Right lung (tissue), 10 donors: Measurements from ENCODE around the gene CASS4. TPM values are rescaled to one million over a fixed set of nuclear protein-coding genes. Genes with fewer than 3 reads are reported as not detected.
"Not testable (repeated sequence)": the region's sequence is repeated elsewhere in the genome, so short reads cannot be mapped to it uniquely, and the experiment has no call there.

ENCODE experiments used
- DNase-seq, 2 donors: peaks; one replicate each; pipeline ENCODE4 v3.0.0-alpha.2; 2013
- long read RNA-seq, 8 donors: transcript quantifications; one replicate each; lab custom pipeline, GENCODE V29; 2026
- polyA plus RNA-seq, 5 donors: library from polyadenylated mRNA; unstranded; fragments of 120-200 nt; gene quantifications; one replicate each; pipeline versions ENCODE4 v1.2.1 to v1.2.3, GENCODE V29; 2013; ENCODE audit warnings: inconsistent platforms in 1 of 5, low replicate concordance in 1 of 5; ENCODE audit not compliant: insufficient read length in 5 of 5, insufficient read depth in 1 of 5

CASS4 gene, protein sequence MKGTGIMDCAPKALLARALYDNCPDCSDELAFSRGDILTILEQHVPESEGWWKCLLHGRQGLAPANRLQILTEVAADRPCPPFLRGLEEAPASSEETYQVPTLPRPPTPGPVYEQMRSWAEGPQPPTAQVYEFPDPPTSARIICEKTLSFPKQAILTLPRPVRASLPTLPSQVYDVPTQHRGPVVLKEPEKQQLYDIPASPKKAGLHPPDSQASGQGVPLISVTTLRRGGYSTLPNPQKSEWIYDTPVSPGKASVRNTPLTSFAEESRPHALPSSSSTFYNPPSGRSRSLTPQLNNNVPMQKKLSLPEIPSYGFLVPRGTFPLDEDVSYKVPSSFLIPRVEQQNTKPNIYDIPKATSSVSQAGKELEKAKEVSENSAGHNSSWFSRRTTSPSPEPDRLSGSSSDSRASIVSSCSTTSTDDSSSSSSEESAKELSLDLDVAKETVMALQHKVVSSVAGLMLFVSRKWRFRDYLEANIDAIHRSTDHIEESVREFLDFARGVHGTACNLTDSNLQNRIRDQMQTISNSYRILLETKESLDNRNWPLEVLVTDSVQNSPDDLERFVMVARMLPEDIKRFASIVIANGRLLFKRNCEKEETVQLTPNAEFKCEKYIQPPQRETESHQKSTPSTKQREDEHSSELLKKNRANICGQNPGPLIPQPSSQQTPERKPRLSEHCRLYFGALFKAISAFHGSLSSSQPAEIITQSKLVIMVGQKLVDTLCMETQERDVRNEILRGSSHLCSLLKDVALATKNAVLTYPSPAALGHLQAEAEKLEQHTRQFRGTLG
- polyA plus RNA-seq, result 10 to 100 TPM; 20.4 to 25.3 (median 23.9) TPM
- long read RNA-seq, donor 1, result 0 reads
- long read RNA-seq, donor 2, result 0 reads
- long read RNA-seq, donor 3, result 0 reads
- long read RNA-seq, donor 4, partial matches to known transcripts, result 5 of 6 reads
- long read RNA-seq, donor 4, other reads (novel, unspliced or antisense), result 0 of 6 reads
- long read RNA-seq, donor 5, partial matches to known transcripts, result 6 of 7 reads
- long read RNA-seq, donor 5, other reads (novel, unspliced or antisense), result 0 of 7 reads
- long read RNA-seq, donor 6, partial matches to known transcripts, result 0 of 1 reads
- long read RNA-seq, donor 6, other reads (novel, unspliced or antisense), result 0 of 1 reads
- long read RNA-seq, donor 7, result 0 reads
- long read RNA-seq, donor 8, result 0 reads

DNA sequence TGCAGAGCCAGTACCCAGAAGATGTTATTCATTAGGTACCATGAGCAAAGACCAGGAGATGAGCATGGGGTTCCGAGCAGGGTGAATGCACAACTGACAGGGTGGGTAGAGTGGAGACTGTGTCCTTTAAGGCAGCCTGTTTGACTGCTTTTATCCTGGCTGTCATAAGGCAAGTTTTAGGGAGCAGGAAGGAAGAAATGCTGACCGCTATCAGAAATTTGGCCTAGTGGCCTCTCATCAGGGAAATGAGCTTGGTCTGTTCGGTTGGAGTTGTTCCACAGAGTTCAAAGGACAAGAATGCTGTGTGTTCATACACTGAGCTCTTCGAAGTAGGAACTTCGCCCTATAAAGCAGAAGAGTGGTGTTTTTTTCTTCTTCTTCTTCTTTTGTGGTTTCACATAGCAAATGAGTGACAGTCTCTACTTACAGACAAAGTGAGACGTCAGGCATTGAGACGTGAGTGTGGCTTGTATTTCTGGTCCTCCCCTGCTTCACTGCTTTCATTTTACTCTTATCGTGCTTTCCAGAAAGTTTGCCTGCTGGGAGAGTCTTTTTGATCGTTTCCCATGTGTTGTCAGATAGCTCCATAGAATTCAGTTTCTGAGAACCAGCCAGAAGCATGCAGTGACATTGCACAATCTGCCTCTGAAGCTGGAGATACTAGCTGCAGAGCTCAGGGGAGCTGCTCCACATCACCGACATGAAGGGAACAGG, at the start of gene CASS4:
CASS4 (plus strand) TSS at position 502 of the 714 bp plus-strand sequence; CDS start at position 701, 199 bp downstream.
- peak; percentile 72 to 82 for DNase-seq

- no peak for DNase-seq
Observed at GRCh38 chr20:56362833-56363413, 49.1 kb upstream of the CASS4 start.

DNA sequence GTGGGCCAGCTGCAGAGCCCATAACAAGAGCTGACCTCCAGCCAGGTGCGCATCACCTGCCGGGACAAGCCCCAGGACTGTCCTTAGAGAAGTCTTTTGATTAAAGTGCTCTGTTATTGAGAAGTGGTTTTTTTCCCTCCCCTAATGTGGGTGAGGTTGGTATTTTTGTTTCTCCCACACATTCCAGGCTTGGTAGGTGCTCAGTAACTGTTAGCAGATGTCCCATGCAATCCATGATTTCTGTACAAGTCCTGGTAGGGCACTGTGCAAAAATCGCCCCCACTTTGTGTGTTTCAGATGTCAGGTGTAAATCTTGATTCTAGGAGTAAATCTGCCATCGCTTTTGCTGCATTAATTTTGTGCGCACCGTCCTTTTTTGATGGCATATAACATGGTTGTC, 48.6 kb upstream of the CASS4 start:
- no peak for DNase-seq

DNA sequence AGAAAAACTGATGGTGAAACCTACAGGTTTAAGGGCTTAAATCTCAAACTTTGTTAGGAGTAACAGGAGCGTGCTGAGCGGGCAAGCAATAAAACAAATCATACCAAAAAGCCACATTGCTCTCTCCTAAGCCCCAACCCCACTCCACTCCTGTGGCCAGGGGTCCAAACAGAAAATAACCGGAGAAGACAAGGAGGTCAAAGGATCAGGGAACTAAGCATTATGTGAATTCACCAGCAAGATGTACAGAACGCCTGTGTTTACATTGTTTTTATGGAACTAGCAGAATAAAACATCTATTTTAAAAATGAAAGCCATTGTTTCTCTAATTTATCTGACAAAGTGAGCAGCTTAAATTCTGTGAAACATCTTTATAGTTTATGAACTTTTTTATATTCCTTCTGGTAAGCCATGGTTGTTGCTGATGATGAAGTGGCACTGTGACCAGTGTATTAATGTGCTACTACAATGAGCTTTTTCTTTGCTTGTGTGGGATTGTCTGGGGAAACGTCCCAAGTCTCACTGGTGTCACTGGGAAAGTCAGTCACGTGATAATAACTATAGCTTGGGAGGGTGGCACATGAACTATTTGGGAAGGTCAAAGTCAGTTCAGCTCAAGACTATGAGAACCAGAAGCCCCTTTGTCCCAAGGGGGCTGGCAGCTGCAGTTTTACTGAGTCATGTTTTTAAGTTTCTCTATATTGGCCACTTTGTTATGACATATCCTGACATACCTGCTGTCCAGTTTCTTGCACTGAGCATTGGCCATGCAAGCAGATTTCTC, 43.5 kb upstream of the CASS4 start:
- no peak for DNase-seq

GRCh38 chr20:56369179-56369578, 42.9 kb upstream of the CASS4 start:
- no peak for DNase-seq

GRCh38 chr20:56371977-56372376, 40.1 kb upstream of the CASS4 start:
- DNase-seq, result no peak

GRCh38 chr20:56372850-56373249, 39.2 kb upstream of the CASS4 start:
- DNase-seq, result no peak

DNA sequence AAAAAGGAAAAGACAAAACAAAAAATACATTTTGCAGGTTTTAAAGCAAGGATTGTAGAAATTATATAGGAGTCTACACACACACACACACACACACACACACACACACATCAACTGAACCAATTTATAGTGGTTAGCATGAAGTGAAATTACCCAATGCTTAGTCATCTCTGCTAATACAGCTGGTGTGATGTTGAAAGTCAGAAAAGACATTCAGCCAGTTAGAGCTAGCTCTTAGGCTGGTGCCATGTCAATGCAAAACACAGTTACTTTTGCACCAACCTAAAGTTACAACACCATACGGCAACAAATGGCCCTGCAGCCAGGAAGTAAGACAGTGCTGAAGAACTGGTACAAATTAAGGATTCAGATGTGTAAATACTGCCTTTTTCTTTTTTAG, 38.1 kb upstream of the CASS4 start:
- DNase-seq, result no peak

DNA sequence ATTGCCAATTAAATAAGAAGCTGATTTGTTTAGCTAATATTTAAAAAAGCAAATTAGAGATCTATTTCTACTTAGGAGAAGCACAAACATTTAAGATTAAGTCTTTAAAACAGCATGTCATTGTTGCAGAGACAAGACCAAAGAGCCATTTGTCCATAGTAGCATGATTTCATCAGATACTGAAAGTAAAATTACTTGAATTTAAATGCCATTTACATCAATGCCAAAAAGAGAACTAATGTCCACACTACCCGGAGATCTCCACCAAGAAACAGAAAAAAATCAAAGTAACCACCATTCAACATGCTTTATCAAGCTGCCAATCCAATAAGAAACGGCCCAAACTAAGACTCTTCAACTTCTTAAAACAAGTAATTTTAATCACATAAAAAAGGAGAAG, 35.7 kb upstream of the CASS4 start:
- no peak for DNase-seq

GRCh38 chr20:56378386-56378785, 33.7 kb upstream of the CASS4 start:
- DNase-seq, result no peak

DNA sequence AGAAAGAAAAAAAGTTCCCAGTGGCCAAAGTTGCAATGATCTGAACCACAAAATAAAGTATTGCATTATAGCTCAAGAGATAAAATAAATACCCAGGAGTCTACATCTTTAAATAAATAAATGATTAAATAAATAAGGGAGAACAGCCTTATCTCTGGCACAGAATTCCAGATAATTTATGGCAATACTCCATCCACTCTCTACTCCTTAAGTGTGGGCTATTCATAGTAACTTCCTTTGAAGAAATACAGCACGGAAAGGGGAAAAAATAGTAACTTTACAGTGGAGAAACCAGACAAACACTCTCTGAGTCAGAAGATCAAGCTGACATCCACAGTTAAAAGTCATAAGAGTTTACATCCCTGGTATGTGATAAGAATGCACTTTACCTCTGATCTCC, 31.7 kb upstream of the CASS4 start:
- no peak for DNase-seq

- no peak for DNase-seq
Observed at GRCh38 chr20:56381501-56381900, 30.6 kb upstream of the CASS4 start.

- DNase-seq, result no peak
Observed at GRCh38 chr20:56382696-56383095, 29.4 kb upstream of the CASS4 start.

DNA sequence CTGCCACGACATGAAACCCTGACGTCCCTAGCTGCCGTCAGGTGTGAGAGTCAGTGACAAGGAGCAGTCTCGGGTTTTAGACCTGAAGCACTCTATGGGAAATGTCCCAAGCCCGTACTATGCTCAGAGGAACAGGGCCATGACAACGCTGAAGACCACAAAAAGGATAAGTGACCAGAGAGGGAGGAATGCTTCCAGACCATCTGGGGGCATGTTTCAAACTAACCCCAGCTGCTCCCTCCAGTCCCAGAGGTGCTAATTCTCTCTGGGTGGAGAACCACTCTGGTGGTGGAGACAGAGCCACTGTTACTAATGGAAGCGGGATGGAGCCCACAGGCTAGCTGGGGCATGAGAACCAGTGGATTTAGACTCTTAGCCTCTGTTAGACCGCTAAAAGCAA, 28.7 kb upstream of the CASS4 start:
- no peak for DNase-seq

GRCh38 chr20:56385130-56385529, 26.9 kb upstream of the CASS4 start:
- DNase-seq, result no peak

DNA sequence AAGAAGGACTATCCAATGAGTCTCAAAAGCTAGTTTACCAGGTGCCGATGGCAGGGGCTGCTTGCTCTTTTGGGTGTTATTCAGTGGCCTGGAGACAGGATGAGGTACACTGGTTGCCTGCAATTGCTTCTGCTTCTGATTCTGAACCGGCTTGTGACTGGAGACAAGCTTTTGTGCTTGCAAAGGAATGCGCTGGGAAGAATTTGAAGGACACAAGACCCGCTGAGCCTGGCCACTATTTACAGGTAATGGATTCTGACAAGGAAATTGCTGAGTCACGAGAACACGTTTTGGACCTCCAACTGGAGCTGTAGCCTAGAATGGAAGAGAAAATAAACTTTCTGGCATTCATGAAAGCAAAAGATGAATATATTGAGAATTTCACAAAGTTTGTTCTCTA, 25.8 kb upstream of the CASS4 start:
- DNase-seq, result no peak

DNA sequence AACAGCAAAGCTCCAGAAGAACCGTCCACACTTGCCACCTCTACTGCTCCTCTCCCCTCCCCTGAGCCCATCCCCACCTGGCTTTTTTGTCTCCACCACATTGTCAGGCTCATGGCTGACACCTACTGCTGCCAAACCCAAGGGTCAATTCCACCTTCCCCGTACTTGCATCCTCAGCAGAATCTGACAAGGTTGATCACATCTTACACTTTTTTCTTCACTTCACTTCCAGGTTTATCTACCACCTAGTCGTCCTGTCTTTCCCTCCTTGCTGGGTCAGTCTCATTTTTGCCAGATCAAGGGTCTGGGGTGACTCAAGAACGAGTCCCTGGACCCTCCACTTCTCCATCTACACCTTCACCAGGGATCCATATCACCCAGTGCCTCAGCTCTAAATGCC, 23.2 kb upstream of the CASS4 start:
- no peak for DNase-seq

GRCh38 chr20:56389807-56390206, 22.3 kb upstream of the CASS4 start:
- no peak for DNase-seq

DNA sequence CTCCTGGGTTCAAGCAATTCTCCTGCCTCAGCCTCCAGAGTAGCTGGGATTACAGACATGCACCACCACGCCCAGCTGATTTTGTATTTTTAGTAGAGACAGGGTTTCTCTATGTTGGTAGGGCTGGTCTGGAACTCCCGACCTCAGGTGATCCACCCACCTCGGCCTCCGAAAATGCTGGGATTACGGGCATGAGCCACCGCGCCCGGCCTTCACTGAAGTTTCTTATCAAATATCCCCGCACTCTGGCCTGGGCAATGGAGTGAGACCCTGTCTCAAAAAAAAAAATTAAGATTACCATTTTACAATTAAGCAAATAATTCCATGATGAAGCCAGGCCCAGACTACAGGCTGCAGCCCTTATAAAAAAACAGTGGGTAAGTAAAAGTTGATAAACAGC, 21.7 kb upstream of the CASS4 start:
- DNase-seq, result not testable (repeated sequence)

DNA sequence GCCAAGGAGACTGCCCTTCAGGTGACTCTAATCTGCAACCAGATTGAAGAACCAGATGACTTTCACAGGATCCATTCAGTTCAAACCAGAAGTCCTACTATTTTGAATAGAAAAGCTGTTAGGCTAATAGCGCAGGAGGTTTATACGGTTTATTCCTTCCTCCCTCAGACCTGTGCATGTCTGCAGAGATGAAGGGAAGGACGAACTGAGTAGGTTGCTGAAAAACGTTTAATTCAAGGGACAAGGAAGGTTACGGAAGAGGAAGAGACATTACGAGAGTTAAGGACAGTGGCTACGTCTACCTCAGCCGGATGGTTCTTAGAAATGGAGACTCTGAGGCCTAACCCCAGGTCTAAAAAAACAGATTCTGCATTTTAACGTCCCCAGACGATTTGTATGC, 21.0 kb upstream of the CASS4 start:
- no peak for DNase-seq
